Stimulated activated CD4-positive, alpha-beta T cell treated with anti-CD3 and anti-CD28 coated beads, Interleukin-15, amount 100 ng/mL, for 24 hours (primary cell): ENCODE data around the gene ABCD2.
"Not testable (repeated sequence)": the region's sequence is repeated elsewhere in the genome, so short reads cannot be mapped to it uniquely, and the experiment has no call there.

Experiments
- DNase-seq: peaks from one replicate; pipeline ENCODE4 v3.0.0-alpha.2; 2020

The ABCD2 gene

DNA sequence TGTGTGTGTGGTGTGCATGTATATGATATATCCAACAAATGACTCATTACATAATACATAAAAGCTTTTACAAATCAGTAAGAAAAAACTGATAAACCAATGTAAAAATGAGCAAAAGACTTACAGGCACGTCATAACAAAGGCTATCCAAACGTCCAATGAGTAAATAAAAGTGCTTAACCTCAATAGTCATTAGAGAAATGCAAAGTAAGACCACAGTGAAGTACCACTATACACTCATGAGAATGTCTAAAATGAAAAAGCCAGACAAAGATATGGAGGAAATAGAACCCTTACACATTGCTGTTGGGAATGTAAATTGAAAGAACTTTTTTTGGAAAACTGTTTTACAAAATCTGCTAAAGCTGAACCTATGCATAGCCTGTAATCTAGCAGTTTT lies 7.8 kb downstream of the ABCD2 start:
- no peak for DNase-seq

DNA sequence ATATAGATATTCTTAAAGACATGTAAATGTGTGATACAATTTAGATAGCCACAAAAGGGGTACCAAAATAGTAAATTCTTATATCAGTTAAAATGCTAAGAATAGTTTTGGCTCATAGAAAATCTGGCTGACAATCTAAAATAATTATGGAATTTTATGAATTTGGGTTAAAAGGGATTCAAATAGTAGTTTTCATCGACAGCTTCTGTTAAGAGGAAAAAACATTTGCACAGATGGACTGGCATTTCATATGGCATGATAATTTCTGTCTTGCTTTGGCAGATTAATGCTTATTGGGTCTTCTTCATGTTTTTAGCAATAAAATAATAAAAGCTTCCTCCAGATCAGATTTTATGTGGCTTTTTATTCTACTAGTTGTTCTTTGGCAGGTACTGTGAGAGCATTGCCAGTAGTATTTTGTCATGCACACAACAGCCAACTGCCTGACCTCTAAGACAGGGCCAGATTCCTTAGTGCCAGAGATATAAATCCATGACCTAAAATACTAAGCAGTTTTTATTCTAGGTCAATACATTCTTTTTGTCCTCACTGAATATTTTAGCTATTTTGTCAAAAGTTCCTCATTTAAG lies 9.1 kb downstream of the ABCD2 start:
- no peak for DNase-seq

DNA sequence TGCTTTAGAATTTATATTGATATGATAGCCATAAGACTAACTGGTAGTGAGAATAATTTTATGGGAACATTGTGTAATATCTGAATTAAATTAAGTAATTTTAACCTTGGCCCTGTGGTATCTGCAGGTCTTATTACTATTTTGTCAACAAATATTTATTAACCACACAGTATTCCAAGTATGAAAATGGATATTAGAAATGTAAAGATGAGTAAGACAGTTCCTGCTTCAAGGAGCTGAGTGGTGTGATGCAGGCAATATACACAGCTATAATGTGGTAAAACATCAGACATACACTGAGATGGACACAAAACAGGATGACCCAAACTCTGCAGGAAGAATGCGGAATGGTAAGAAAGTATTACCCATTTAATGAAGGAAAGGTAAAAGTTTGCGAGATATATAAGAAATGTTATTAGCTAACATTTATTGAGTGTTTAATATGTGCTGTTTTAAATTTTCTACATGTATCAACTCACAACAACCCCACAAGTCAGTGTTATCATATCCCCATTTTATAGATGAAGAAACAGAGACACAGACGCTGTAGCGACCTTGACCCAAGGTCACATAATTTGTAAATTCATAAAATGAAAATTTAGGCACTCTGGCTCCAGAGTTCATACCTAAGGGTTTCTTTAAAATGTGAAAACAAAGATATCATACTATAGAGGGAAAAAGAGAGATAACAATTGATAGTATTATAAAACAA lies 12.7 kb downstream of the ABCD2 start:
- no peak for DNase-seq

DNA sequence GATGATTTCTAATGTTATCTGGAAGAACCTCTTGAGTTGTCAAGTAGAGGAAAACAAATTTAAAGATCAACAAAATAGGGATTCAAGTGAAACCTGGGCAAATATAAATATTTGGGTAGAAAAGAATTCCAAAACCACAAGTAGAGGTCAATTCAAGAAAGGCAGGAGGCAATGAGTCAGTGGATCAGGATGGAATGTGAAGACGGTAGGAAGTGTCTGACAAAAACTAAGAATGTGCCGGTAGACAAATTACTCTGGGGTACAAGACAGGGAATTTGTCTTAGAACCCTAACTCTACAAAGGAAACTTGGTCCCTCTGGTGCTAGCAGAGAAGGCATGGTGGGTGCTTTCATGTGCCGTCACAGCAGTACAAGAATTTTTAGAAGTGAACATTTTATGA lies 13.6 kb downstream of the ABCD2 start:
- DNase-seq = no peak

DNA sequence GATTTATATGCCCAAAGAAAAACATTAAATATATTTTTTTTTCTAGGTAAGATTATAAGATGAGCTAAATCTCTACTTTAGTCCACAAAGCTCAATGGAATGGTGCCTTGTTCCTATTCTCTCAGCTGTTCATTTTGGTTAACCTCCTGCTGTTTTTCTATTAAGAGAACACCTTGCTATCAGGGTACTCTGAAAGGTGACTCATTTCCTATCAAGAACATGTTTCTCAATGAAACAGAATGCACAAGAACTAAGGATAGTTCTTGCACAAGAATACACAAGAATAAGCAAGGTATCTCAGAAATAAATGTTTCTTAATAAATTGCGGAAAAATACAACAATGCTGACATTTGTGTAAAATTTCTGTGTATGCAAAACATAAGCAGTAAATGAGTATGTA lies 14.1 kb downstream of the ABCD2 start:
- no peak for DNase-seq

DNA sequence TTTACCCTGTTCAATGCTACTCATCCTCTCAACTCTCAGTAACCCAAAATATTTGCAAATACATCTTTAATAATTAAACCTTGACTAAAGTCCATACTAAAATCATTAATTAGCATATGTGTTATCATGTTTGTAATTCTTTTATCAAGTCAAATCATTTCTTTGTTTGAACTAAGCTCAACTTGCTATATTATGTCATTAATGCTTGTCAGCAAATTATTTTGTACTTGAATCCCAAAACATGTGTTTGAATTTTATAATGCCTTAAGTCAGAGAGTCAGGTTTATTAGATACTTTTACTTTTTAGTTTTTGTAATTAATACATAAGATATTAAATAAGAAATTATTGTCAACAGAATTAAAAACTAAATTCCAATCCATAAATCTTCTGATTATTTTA lies 16.5 kb downstream of the ABCD2 start:
- no peak for DNase-seq

DNA sequence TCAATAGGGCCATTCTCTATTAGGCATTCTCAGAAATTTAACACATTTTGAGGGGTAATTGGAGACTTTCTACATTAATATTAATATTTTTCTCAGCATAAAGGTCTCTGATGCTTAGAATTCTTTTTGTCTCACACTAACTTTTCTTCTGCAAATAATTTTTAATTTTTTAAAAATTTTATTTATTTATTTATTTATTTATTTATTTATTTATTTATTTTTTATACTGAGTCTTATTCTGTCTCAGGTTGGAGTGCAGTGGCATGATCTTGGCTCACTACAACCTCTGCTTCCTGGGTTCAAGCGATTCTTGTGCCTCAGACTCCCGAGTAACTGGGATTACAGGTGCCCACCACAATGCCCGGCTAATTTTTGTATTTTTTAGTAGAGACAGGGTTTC lies 17.7 kb downstream of the ABCD2 start:
- DNase-seq = not testable (repeated sequence)

DNA sequence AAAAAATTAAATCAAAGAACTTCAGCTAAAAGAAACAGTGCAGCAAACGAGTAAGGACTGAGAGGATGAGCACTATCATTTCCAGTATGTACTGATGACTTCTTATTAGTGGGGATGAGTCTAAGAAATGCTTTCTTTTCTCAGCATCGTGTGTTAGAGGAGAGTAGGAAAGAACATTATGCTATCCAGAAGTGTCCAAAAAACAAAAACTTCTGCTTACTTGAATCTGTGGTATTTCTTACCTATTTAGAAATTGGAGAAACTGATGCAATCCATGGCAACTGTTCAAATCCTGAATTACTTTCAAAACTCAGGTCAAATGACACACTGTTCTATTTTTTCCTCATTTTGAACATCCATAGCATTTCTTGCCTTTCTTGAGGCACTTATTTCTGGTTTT lies 23.7 kb downstream of the ABCD2 start:
- DNase-seq = no peak

DNA sequence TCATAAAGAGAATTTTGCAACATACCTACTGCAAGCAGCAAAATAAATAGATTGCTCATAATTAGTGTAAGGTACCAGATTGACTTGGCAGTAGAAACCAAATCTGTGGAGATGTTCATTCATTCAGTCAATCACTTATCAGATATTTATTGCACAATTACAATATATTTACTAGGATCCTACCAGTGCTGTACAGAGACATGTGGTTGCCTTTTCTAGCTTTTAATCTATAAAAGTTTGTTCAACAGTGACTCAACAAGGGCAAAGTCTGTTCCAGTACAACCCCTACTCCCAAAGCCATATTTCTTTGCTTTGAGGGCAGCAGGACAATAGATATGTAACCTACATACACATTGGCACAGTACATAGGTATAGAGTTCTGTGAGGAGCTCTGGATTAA lies 27.3 kb downstream of the ABCD2 start:
- DNase-seq = no peak

DNA sequence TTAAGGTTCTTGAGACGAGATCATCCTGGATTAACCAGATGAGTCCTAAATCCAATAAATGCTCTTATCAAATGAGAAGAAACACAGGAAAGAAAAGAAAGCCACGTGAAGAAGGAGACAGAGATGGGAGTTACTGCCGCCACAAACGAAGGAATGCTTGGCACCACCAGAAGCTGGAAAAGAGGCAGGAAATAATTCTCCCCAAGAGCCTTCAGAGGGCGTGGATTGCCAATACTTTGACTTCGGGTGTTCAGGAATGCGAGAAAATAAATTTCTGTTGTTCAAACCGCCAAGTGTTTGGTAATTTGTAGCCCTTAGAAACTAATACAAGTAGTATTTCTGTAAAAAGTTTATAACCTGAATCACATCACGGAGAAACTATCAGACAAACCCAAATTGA lies 31.3 kb downstream of the ABCD2 start:
- no peak for DNase-seq

DNA sequence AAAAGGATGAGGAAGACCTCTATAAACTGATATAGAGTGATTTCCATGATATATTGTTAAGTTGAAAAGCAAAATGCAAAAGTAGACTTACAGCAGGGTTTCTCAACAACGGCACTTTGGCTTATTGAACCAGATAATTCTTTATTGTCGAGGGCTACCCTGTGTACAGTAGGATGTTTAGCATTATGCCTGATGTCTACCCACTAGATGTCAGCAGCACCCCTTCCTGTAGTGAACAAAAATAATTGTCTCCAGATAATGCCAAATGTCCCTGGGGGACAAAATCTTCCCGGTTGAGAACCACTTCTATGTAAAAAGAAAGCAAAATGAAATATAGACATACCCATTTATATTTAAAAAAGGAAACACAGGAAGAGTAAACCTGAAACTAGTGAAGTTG lies 32.4 kb downstream of the ABCD2 start:
- peak; percentile 10 for DNase-seq

DNA sequence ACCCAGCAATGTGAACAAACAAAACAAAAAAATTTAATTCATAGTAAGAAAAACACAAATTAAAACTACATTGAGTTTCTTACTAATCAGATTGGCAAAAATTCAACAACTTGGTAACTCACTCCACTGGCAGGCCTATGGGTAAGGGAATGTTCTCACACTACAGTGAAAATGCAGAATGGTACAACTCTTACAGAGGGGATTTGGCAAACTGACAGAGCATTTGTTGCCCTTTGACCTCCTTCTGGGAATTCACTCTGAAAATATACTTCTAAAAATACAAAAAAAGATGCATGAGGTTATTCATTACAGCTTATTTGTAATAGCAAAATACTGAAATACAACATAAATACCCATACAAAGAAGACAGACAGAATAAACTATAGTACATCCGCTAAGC lies 32.8 kb downstream of the ABCD2 start:
- DNase-seq = no peak

DNA sequence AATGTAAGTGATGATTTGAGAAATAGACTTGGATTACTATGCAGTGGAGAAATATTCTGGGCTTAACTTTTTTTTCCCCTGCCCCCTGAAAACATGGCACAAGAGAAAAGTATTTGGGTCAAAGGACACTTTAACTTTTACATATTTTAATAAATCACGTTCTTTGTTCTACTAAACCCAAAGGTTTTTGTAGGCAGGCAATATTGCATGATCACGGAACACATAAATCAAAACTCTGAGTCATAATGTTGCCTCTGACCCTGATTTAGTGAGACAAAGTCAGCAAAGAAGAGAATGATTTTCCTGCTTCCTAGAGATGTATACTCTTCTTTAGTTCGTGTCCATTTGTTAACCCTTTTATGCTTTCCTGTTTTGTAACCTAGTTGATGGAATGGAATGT lies 38.0 kb downstream of the ABCD2 start:
- no peak for DNase-seq

DNA sequence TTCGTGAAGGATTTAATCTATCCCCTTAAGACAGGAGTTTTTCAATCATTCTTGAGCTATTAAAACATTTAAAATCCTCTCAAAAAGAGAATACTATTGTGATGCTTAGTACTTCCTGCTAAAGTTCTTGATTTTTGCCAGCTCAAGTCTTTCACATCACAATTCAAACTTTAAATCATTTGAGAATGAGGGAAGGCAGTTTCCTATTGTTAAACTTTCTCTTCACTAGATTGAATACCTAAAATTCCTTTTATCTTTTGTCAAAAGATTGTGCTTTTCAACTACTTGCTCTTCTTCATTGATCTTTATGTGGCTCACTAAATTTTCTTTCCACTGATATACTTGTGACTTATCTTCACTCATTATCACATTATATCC lies 44.1 kb downstream of the ABCD2 start:
- no peak for DNase-seq

DNA sequence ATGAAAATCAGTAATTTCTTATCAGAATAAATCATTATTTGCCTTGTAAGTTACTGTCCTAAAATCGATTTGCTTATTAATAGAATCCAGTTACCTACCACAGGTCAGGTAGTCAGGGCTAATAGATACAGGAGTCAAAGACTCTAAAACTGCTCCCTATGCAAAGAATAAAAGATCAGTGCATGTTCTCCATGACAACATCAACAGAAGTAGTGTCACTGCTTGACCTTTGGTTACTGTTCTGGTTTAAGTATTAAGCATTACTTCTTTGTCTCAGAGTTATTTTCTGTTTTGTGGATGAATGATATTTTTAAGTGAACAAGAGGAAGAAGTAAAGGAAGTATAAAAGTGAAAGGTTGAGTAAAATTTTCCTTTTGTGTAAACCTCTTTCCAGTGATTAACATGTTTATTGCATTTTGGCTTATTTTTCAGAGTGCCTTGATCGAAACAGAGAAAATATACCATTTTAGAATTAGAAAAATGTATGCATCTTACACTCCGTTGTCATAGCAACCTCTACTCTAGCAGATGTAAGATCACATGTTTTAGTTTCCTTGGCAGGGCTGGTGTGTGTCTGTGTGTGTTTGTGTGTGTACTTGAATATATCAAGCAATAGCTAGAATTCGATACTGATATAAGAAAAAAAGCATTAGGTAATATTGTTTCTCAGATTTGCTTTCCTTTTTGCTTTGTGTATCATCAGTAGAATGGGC lies 44.7 kb downstream of the ABCD2 start:
- no peak for DNase-seq

DNA sequence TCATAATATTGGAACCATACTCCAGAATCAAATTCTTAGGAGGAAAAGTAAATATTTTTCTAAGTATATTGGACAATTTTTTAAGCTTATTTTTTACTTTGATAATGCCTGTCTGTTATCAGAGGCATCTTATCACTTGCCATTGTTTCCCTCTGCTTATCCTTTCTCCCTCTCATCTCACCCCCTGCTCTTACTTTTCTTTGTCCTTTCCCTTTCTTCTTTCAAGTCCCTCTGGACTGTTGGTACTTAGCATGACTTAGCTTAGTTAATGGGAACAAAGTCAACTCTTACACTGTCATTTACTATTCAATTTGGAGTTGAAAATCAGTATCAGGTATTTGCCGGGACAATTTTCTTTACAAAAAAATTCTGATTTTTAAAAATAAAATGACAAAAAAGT lies 45.2 kb downstream of the ABCD2 start:
- no peak for DNase-seq

DNA sequence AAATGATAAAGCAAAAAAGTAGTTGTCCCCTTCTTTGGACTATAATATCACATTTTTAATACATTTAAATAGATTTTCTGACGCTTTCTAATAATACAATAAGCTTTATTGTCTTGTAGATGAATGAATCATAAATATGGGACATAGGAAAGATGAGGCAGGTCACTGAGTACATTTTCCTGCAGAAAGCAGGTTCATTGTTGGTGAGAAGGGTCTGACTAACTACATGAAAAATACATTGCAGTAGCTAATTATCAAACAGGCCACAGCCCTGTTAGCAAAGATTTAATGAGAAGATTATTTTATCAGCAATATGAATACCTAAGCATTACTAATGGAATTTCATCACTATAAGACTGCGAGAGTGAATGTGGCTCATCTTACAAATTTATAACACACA lies 45.6 kb downstream of the ABCD2 start:
- no peak for DNase-seq

DNA sequence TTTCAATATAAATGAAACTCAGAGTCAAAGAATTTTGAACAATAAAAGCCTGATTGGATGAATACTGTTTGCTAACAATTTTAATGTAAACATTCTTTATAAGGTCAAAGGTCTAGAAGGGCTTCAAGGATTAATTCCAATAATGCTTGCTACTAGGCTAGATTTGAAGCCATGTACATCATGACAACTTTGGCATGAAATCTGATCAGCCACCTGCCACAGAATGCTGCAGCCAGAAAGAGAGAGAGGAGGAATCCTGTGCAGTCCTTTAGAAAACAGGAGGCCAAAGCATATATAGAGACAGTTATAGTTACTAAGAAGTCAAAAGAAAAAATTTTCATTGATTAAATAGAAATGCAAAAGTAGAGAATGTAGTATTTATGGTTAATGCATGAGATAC lies 47.1 kb downstream of the ABCD2 start:
- no peak for DNase-seq

DNA sequence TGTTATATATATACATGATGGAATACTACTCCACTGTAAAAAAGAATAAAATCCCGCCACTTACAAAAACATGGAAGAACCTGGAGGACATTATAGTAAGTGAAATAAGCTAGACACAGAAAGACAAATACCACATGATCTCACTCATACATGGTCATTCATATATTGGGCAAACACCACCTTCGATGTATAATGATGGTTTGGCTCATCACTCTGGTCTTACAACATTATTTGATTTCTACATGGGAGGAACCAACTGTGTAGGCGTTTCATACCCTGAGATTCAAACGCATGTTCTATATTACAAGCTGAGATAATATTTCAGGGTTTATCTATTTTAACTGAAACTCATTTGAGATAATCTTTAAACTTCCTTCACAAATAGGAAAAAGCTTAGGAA lies 48.3 kb downstream of the ABCD2 start:
- no peak for DNase-seq

DNA sequence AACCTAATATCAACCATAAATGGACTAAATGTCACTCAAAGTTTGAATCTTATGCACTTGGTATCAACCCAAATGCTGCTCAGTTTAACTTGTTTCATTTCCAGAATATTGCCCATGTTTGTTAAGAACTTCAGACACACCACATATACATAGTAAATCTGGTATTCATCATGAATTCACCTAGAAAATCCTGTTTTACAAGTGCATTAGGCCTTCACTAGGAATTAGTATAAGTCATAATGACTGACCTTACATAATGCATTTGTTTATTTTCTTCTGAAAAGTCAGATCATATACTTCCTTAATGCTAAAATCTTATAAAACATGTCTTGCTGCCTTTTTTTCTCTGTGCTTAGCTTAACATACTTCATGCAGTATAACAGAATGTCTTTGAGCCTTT lies 66.1 kb downstream of the ABCD2 start:
- DNase-seq = no peak

DNA sequence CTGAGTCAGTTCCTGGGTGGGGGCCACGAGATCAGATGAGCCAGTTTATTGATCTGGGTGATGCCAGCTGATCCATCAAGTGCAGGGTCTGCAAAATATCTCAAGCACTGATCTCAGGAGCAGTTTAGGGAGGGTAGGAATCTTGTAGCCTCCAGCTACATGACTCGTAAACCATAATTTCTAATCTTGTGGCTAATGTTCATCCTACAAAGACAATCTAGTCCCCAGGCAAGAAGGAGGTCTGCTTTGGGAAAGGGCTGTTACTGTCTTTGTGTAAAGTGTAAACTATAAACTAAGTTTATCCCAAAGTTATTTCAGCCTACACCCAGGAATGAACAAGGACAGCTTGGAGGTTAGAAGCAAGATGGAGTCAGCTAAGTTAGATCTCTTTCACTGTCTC lies 75.4 kb downstream of the ABCD2 start:
- DNase-seq = not testable (repeated sequence)

DNA sequence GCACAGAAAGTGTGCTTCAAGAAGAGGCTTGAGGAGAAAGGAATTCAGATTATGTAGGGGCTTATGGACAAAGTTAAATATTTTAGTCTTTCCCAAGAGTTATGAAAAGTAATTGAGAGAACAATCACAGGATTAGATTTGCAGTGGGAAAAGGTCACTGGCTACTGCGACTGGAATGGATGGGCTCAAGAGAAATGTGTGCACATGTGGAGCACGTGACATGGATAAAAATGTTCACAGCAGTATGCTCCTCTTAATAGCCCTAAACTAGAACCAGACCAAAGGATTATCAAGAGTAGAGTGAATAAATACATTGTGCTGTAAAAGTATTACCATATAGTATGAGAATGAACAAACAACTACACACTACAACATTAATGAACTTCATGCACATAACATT lies 78.1 kb downstream of the ABCD2 start:
- no peak for DNase-seq

DNA sequence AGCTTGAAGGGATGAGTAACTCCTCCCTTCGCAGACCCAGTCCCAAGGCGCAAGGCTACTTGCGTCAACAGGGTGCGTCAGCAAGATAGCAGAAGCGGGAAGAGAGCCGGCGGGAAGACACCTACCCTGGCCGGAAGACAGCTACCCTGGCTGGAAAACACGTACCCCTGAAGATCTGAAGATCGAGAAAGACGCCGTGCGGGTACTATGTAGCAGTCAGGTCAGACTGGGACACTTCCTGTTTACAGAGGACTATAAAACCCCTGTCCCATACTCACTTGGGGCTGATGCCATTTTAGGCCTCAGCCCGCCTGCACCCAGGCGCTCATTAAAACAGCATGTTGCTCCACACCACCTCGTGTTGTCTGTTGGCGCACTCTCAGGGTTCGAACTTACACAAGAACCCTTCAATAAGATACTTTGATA lies 80.9 kb downstream of the ABCD2 start:
- no peak for DNase-seq

DNA sequence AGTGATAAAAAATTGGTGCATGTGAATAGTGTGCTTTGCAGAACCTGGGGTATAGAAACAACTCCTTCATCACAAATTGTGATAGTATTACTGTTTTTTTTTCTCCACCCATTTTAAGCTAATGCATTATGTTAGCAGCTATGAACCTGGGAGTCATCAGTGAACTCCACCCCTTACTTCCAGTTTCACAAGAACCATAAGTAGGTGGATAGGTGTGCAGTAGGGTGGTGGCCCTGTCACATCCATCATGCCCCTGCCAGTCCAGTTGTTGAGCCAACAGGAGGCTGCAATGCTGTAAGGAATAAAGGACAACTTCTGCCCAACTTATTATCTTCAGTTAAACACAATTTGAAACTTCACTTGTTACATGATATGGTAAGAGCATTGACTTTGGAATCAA lies 85.7 kb downstream of the ABCD2 start:
- no peak for DNase-seq

DNA sequence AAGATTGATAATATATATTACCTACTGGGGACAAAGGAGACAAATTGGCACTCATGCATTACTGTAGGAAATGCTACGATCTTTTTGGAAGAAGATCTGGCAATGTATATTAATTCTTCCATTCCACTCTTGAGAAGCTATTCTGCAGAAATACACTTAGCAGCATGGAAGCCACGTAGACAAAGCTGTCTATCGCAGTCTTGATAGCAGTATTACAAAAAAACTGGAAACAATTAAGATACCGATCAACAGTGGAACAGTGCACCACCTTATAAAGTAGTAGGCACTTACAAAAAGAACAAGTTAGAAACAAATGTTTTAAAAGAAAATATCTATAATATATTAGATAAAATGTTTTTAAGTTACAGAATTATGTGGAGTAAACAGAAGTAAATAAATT lies 87.2 kb downstream of the ABCD2 start:
- DNase-seq = no peak
